HG03571 (cell line): ENCODE measurements around the gene EXOC6.

ENCODE experiments used
- ATAC-seq: cut with Tn5 transposase; IDR thresholded peaks from one replicate; pipeline ENCODE4 v1.9.1; 2021; ENCODE audit not compliant: unreplicated experiment

Gene EXOC6

GRCh38 chr10:93106631-93107072 is 258.3 kb downstream of the EXOC6 start:
- no peak for ATAC-seq
